ENCODE results near the gene HDAC10.
"Not testable (repeated sequence)": the region's sequence is repeated elsewhere in the genome, so short reads cannot be mapped to it uniquely, and the experiment has no call there.

The HDAC10 gene

DNA sequence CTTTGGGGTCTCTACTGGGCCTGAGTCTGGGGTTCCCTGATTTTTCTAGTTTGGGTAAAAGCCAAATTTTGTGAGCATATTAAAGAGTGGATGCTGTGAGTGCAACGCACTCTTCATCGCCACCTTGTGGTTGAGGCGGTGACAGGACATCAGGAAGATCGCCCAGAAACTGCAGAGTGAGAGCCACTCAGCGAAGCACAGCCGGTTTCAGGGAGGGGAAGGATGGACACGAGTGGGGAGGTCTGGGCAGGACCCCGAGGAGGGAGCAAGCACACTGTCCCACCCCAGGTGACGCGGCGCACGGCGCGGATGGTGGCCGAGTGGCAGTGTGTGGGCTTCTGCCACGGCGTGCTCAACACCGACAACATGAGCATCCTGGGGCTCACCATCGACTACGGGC is 41.2 kb downstream of the HDAC10 start:
- TF ChIP-seq ZNF274 (IDR thresholded peaks at IDR 0.05; ENCODE audit: low read depth, low read length): no peak

DNA sequence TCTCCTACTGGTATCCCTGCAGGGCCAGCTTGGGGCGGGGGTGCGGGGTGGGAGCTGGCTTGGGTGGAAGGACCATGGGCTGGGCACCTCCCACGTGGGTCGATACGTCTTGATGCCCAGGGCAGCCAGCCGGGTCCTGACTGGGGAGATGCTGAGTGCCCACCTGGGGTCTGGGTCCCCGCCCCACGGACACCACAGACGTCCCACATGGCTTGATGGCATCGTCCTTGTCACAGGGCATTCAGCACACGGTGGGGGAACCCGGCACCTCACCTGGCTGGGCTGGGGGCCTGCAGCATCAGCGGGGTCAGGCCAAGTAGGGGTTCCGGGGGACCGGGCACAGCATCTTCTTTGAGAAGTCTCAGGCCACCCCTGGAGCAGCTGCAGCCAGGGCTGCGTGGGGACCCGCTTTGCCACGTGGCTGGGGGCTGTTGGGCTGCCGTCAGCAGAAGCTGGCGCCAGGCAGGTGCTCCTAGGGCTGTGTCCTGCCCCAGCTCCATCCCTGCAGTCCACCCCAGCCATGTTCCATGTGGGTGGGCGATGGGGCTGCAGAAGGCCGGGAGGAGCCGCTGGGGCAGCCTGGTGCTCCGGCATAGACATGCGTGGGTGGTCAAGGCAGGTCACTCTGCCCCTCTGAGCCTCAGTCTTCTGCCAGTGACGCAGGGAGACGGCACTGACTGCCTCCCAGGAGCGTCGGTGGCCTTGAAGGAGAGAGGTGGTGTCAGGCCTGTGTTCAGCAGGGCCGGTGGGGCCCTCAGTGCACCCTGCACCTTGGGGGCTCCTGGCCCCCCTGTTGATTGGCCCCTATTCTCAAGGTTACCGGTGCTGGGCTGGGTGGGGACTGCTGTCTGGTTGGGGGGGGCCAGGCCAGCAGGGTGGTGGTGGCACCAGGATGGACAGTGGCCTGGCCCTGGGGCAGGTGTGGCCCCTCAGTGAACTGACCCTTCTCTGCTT is 41.8 kb downstream of the HDAC10 start:
- no peak for TF ChIP-seq ZNF274 (IDR thresholded peaks at IDR 0.05; ENCODE audit: low read depth, low read length)
- H3K4me3 ChIP-seq (ENCODE audit: low read length): no peak overlapping the region

More for the DNA sequence above, 41.2 kb downstream of the HDAC10 start:
- no peak overlapping the region for H3K4me3 ChIP-seq (ENCODE audit: low read length)

DNA sequence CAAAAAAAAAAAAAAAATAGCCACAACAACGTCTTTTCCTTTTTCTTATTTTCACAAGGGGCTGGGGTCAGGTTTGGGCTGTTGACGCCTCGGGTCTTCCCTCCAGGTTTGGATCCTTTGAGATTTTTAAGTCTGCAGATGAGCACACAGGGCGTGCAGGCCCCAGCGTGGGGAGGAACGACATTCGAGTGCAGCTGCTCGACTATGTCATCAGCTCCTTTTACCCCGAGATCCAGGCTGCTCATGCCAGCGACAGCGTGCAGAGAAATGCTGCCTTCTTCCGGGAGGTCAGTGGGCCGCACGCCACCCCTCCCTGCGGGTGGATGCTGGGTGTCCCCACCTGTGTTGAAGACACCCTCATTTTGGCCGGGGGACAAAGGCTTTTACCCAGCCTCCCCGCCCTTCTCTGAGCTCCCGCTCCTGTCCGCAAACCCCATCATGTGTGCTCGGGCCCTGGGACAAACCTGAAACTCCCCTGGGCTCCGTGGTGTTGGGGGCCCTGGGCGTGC is 42.6 kb downstream of the HDAC10 start:
- H3K4me3 ChIP-seq (ENCODE audit: low read length): no peak overlapping the region
- no peak for TF ChIP-seq ZNF274 (IDR thresholded peaks at IDR 0.05; ENCODE audit: low read depth, low read length)

DNA sequence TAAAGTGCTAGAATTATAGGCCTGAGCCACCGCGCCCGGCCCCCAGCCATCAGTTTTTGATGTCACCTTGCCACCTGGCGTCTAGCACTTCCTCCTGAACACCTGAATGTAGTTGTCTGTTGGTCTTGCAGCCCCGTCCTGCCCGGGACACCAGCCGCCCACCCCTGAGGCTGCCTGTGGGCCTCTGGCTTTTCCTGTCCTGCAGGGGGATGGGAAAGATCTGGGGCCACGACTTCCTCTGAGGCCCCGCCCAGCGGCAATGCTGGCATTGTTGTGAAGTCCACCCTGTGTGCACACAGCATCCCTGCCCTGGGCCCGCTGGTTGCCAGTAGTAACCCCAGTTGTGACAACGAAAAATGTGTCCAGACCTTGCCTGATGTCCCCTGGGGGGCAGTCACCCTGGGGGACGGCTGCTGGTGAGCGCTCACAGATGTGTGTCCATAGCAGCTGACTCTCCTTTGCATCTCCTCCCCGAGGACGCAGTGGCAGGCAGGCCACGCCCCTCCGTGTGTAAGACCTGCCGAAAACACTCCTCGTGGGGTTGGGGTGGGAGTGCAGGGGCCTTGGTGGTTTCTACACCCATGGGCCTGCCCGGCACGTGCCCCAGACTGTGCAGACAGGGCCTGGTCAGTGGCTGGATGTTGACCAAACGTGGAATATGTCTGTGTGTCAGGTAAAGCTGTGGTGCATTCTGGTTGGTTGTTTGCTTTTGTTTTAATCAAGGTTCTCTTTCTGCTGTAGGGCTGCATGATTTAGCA is 43.5 kb downstream of the HDAC10 start:
- no peak for TF ChIP-seq ZNF274 (IDR thresholded peaks at IDR 0.05; ENCODE audit: low read depth, low read length)
- no peak overlapping the region for H3K4me3 ChIP-seq (ENCODE audit: low read length)

DNA sequence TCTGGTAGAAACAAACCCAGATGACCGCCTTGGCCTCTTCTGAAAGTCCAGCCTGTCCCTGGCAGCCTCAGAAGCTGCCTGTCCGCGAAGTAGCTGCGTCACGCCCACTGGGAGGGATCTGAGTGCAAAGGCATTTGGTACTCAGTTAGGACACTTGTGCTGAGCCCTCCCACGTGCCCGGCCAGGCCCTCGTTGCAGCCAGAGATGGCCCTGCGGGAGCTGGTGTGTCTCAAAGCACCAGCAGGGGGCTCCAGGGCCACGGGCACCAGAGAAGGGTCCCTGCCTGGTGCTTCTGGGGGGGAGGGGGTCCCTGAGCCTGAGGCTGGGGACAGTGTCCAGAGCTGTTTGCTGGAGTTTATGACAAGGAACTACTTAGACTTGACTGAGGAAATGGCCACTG is 44.5 kb downstream of the HDAC10 start:
- H3K4me3 ChIP-seq (ENCODE audit: low read length): no peak overlapping the region

DNA sequence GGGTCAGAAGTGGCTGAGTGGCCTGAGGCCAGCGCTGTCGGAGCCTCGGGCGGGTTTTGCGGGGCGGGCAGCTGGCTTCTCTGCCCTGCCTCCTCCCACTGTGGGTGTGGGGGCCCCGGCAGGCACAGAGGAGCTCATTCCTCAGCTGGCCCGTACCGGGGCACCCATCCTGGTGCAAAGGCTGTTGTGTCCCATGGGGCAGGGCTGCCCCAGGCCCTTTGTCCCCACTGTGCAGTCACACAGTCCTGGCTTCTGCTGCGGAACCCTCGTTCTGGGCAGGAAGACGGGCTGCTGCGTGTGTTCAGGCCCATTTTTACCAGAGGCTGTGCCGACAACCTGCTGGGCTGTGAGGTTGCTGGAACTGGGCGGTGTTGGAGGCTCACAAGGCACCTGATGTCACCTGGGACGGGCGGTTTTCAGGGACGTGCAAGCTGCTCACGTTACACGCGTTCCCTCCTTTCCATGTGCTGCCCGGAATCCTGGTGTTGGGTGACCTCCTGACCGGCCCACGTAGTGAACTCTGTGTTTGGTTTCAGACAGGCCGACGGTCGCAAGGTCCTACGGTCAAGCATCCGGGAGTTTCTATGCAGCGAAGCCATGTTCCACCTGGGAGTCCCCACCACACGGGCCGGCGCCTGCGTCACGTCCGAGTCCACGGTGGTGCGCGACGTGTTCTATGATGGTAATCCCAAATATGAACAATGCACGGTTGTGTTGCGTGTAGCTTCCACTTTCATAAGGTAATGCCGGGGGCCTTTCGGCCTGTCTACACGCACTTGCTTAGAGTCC is 45.1 kb downstream of the HDAC10 start:
- H3K4me3 ChIP-seq (ENCODE audit: low read length): no peak overlapping the region
- no peak for TF ChIP-seq ZNF274 (IDR thresholded peaks at IDR 0.05; ENCODE audit: low read depth, low read length)

More for the DNA sequence above, 44.5 kb downstream of the HDAC10 start:
- no peak for TF ChIP-seq ZNF274 (IDR thresholded peaks at IDR 0.05; ENCODE audit: low read depth, low read length)

DNA sequence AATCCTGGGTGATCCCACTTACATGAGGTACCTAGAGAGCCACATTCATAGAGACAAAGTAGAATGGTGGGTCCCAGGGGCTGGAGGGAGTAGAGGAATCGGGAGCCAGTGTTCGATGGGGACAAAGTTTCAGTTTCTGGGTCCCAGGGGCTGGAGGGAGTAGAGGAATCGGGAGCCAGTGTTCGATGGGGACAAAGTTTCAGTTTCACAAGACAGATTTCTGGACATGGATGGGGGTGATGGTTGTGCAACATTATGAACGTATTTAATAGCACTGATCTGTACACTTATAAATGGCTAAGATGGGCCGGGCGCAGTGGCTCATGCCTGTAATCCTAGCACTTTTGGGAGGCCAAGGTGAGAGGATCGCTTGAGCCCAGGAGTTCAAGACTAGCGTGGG is 46.1 kb downstream of the HDAC10 start:
- not testable (repeated sequence) for H3K4me3 ChIP-seq (ENCODE audit: low read length)

DNA sequence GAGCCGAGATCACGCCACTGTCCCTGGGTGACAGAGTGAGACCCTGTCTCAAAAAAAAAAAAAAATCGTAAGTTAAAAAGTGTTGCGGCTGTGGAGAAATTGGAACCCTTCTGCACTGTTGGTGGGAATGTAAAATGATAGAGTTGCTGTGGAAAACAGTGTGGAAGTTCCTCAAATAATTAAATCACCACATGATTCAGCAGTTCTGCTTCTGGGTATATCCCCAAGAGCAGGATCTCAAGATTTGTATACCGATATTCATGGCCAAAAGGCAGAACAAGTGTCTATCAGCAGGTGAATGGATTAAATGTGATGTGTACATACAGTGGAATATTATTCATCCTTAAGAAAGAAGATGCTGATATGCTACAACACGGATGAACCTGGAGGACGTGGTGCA is 46.5 kb downstream of the HDAC10 start:
- TF ChIP-seq ZNF274 (IDR thresholded peaks at IDR 0.05; ENCODE audit: low read depth, low read length): no peak
- H3K4me3 ChIP-seq (ENCODE audit: low read length): no peak overlapping the region

DNA sequence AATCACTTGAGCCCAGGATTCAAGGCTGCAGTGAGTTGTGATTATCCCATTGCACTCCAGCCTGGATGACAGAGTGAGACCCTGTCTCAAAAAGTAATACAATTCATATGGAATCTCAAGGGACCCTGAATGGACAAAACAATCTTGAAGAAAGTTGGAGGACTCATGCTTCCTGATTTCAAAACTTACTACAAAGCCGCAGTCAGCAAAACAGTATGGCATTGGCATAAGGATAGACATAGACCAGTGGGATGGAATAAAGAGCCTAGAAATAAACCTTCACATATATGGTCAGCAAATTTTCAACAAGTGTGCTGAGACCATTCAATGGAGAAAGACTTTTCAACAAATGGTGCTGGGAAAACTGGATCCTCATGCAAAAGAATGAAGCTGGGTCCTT is 47.8 kb downstream of the HDAC10 start:
- no peak for TF ChIP-seq ZNF274 (IDR thresholded peaks at IDR 0.05; ENCODE audit: low read depth, low read length)
- H3K4me3 ChIP-seq (ENCODE audit: low read length): no peak overlapping the region

DNA sequence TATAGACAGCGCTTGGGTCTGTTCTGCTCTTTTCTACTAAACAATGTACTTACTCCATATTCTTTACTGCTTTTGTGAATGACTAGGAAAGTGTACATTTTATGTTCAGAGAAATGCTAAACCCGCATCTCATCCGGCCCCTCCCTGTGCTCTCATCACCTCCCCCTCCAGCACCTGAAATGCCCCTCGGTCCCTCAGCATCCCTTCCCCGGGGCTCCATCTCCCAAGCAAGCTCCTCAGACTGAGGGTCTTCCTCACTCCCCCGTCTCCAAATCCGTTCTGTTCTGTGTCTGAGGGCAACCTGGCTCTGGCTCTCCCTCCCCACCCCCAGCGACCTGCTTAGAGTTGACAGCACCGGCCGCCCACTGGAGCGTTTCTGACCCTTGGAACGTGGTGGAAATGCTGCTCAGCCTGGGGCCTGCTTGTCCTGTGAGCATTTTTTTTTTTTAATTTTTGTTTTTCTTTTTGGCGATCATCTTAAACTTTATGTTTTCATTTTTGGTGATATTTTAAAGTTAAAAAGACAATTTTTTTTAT is 48.9 kb downstream of the HDAC10 start:
- TF ChIP-seq ZNF274 (IDR thresholded peaks at IDR 0.05; ENCODE audit: low read depth, low read length): no peak
- peak overlapping the region; percentile 61; the same call in 1 of the 2 replicates for H3K4me3 ChIP-seq (ENCODE audit: low read length)

DNA sequence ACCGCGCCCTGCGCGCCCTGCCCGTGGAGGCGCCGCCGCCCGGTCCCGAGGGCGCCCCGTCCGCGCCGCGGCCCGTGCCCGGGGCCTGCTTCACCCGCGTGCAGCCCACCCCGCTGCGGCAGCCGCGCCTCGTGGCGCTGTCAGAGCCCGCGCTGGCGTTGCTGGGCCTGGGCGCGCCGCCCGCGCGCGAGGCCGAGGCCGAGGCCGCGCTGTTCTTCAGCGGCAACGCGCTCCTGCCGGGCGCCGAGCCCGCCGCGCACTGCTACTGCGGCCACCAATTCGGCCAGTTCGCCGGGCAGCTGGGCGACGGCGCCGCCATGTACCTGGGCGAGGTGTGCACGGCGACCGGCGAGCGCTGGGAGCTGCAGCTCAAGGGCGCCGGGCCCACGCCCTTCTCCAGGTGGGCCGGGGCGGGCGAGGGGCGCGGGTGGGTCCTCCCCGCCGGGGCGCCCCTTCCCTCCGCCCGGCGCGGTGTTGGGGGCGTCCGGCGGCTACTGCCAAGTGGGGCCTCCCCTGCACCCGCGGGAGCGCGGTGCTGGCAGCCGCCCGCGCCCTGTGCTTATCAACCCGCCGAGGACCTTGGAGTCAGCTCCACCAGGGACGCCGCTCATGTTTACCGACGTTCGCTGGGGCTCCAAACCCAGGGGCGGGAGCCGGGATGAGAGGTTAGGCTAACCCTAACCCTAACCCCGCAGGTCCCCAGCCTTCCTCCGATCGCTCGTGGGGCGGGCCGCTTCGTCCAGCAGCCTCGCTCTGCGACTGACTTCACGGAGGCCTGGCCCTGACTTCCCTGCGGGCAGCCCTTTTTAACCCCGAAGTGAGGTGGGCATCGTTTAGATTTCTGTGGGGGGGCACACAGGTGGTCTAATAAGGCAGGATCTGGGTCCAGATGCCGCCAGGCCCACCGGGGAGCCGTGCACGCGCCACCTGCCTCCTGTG is 49.6 kb downstream of the HDAC10 start:
- peak overlapping the region; percentile 61 for H3K4me3 ChIP-seq (ENCODE audit: low read length)
- TF ChIP-seq ZNF274 (IDR thresholded peaks at IDR 0.05; ENCODE audit: low read depth, low read length): no peak

DNA sequence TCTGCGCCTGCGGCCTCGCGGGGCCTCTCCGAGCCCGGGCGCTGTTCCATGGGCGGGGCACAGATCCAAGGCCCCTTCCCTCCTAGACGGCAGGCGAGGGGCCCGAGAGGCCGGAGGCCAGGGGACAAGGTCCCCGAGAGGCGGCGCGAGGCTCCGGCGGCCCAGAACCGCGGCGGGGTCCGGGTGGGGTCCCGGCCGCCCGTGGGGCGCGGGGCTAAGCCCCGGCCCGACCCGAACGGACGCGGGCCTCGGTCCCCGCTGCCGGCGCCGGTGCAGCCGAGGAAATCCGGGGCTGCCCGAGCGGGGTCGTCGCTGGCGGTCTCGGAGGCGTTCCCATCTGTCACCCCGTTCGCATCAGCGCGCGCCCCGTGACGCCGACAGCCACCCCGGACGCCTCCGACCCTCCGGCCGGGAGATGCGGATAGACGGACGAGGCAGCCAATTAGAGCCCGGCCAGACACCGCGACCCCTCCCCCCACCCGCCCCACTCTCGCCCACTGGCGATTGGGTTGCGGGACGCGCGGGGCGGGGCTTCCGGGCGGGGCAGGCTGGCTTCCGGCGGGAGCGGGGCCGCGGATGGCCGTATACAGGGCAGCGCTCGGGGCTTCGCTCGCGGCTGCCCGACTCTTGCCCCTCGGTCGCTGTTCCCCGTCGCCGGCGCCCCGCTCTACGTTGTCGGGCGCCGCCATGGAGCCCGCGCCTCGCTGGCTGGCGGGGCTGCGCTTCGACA is 50.4 kb downstream of the HDAC10 start, which contains the start of gene SELENOO:
Gene SELENOO (plus strand): TSS at position 551 of the 730 bp plus-strand sequence. CDS start 26 bp downstream, at position 577.
- TF ChIP-seq ZNF274 (IDR thresholded peaks at IDR 0.05; ENCODE audit: low read depth, low read length): no peak
- H3K4me3 ChIP-seq (ENCODE audit: low read length): peak within 1 kb of the TSS; percentile 85
